Right lobe of liver (tissue), 6 donors: Measurements from ENCODE around the gene USP47. TPM values are rescaled to one million over a fixed set of nuclear protein-coding genes. Genes with fewer than 3 reads are reported as not detected.

Experiments used
- ATAC-seq, 4 donors: fragments of 200-7000 bp; cut with Tn5 transposase; one replicate each; pipeline ENCODE4 v1.9.1; 2020; ENCODE audit warnings: mild to moderate bottlenecking in 4 of 4, moderate library complexity in 4 of 4
- DNase-seq, 3 donors: peaks; one replicate each; pipeline ENCODE4 v3.0.0-alpha.2; 2020
- H3K27ac ChIP-seq, 3 donors: fragments of 200-600 bp; one replicate each; pipeline ENCODE4 v1.8.0; 2022
- H3K27me3 ChIP-seq, 2 donors: fragments of 200-600 bp; one replicate each; pipeline ENCODE4 v1.8.0; 2022
- H3K36me3 ChIP-seq, 4 donors: fragments of 200-600 bp; sonication (generic) in 1 of 4; one replicate each; pipeline versions ENCODE4 v1.5.1 to v1.8.0; 2017 to 2022; ENCODE audit warnings: control low read depth in 1 of 4
- H3K4me1 ChIP-seq, 4 donors: fragments of 200-600 bp; sonication (generic) in 1 of 4; one replicate each; pipeline versions ENCODE4 v1.5.1 to v1.8.0; 2017 to 2022; ENCODE audit warnings: control low read depth in 1 of 4
- H3K4me3 ChIP-seq, 3 donors: fragments of 200-600 bp; one replicate each; pipeline ENCODE4 v1.8.0; 2022
- H3K9me3 ChIP-seq, 4 donors: fragments of 200-600 bp; sonication (generic) in 1 of 4; one replicate each; pipeline versions ENCODE4 v1.5.1 to v1.8.0; 2017 to 2022; ENCODE audit warnings: control low read depth in 1 of 4
- CTCF ChIP-seq, 4 donors: fragments of 200-600 bp in 3 of 4; fragments of 450-650 bp in 1 of 4; IDR thresholded peaks; one replicate each; pipeline versions ENCODE4 v1.5.1 to v1.8.0; 2016 to 2022; ENCODE audit warnings: antibody characterized with exemption in 4 of 4, mild to moderate bottlenecking in 2 of 4
- POLR2A ChIP-seq: fragments of 450-650 bp; IDR thresholded peaks from one replicate; pipeline ENCODE4 v1.6.1; 2017; ENCODE audit warnings: antibody characterized with exemption, mild to moderate bottlenecking
- WGBS: methylation state at CpG from one replicate; pipeline ENCODE4 v1.1.6; 2018; ENCODE audit warnings: low coverage, low lambda C conversion rate; ENCODE audit not compliant: insufficient coverage; ENCODE audit errors: missing lambda C conversion rate; 5-methylcytosine and 5-hydroxymethylcytosine counted together
- intact Hi-C, 2 donors: fragments of 100-400 bp; cut with DNase I; formaldehyde crosslinking; loops; one replicate each; pipeline versions ENCODE4 v1.11.2 to v1.14.1; 2022
- total RNA-seq, 6 experiments: library from RNA; depleted of rRNA in 2 of 6; stranded (reverse); fragments of >200 nt in 2 of 6; fragmentation: NEBNext Ultra II Directional in 3 of 6; extraction: Animal tissue kit (Norgen Biotek cat#: 25700) in 3 of 6; gene quantifications; one replicate each; pipeline versions ENCODE4 v1.1.0 to v1.2.4, GENCODE V29; 2016 to 2023
- donor health status: DM: no; HTN: yes; CAD: no.
- donor health status: DM: no; HTN: no; CAD: no.
- donor health status: DM: no; HTN: no; CAD: no.
- donor health status: DM: no; HTN: yes; CAD: no.
- donor health status: DM: no; HTN: yes; CAD: no.

USP47 gene
- total RNA-seq, 6 experiments from 2014 or later: 25.2 to 38.1 (median 29.6) TPM

- Histone ChIP-seq H3K9me3 (no peaks in the 10 kb centered on the region), H3K27me3 (no peaks in the 10 kb centered on the region), H3K27ac (no peak overlapping the region), H3K4me3 (no peak overlapping the region), H3K4me1 (peaks cover 0 to 28% (median 0%) of the 10 kb centered on the region in 4 donors), H3K36me3 (peaks cover 0 to 18% (median 9%) of the 10 kb centered on the region in 4 donors)
- DNase-seq: no peak
- TF ChIP-seq POLR2A (no peak), CTCF (IDR thresholded peaks at IDR 0.05) (no peak)
- intact Hi-C loops: no loop called here
- ATAC-seq: no peak
Measured at GRCh38 chr11:11940551-11940950, 98.8 kb downstream of the USP47 start.

DNA sequence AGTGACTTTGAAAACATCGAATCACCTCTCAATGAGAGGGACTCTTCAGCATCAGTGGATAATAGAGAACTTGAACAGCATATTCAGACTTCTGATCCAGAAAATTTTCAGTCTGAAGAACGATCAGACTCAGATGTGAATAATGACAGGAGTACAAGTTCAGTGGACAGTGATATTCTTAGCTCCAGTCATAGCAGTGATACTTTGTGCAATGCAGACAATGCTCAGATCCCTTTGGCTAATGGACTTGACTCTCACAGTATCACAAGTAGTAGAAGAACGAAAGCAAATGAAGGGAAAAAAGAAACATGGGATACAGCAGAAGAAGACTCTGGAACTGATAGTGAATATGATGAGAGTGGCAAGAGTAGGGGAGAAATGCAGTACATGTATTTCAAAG lies 100.9 kb downstream of the USP47 start:
- DNase-seq: no peak
- Histone ChIP-seq H3K36me3 (peaks cover 0 to 15% (median 9%) of the 10 kb centered on the region in 4 donors), H3K27ac (no peak overlapping the region), H3K4me1 (peaks cover 0 to 33% (median 4%) of the 10 kb centered on the region in 4 donors), H3K4me3 (no peak overlapping the region), H3K9me3 (no peaks in the 10 kb centered on the region), H3K27me3 (no peaks in the 10 kb centered on the region)
- ATAC-seq: no peak
- no peak for TF ChIP-seq CTCF (IDR thresholded peaks at IDR 0.05)
- no peak for TF ChIP-seq POLR2A
- intact Hi-C loops: no loop called here
- WGBS: 100% methylated on average over 2 of the region's 3 CpGs

DNA sequence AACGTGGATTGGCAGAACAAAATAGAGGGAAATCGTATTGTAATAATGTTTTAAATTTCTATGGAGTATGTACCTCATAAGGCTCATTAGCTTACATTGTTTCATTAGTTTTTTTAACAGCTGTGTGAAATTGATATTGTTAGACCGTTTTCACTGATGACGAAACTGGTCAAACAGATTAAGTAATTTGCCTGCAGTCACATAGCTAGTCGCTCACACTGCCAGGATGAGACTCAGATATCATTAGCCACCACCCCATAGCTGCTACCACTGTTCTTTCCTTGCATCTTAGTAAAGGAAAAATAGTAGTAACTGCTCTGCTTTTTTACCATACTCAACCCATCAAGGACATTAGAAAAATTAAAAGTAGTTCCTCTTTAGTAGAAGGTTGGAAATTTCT lies 102.7 kb downstream of the USP47 start:
- intact Hi-C loops: no loop called here
- no peaks in the 10 kb centered on the region for H3K27me3 ChIP-seq
- no peak for TF ChIP-seq CTCF (IDR thresholded peaks at IDR 0.05)
- no peak for TF ChIP-seq POLR2A
- peak; percentile 73 to 81 (median 74) for ATAC-seq
- 30% methylated on average over 5 of the region's 5 CpGs for WGBS
- no peak for DNase-seq
- H3K9me3 ChIP-seq: no peaks in the 10 kb centered on the region
- no peak overlapping the region for H3K4me3 ChIP-seq
- peaks cover 0 to 14% (median 3%) of the 10 kb centered on the region in 4 donors for H3K36me3 ChIP-seq
- peaks cover 0 to 44% (median 13%) of the 10 kb centered on the region in 4 donors for H3K4me1 ChIP-seq
- H3K27ac ChIP-seq: peak overlapping the region in 2 of 3 donors; percentile 11 to 46

- Histone ChIP-seq H3K27ac (no peak overlapping the region), H3K4me3 (no peak overlapping the region), H3K4me1 (peaks cover 0 to 48% (median 13%) of the 10 kb centered on the region in 4 donors), H3K36me3 (peaks cover 0 to 10% (median 3%) of the 10 kb centered on the region in 4 donors), H3K27me3 (no peaks in the 10 kb centered on the region), H3K9me3 (no peaks in the 10 kb centered on the region)
- intact Hi-C loops: no loop called here
- DNase-seq: no peak
- WGBS: 70% methylated on average over 1 of the region's 2 CpGs
- no peak for TF ChIP-seq POLR2A
- TF ChIP-seq CTCF (IDR thresholded peaks at IDR 0.05): no peak
- ATAC-seq: no peak
Measured at GRCh38 chr11:11946180-11946579, 104.4 kb downstream of the USP47 start.

DNA sequence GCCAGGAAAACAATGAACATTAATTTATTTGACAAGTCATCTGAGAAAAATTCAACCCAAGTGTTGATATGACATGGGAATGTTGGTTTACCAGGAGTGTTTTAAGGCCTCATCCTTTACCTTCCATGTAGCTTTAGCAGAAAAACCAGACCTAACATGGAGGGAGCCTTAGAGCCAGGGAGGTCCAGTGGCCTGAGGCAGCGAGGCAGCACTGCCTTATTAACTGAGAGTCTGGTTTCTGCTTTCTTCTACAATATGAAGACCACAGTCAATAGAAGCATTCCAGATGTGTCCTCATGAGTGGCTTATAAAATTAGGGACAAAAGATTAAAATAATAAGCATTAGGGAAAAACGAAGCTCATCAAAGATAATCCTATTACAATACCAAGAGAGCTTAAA lies 105.1 kb downstream of the USP47 start:
- DNase-seq (no peak), ATAC-seq (no peak)
- Histone ChIP-seq H3K27ac (peak overlapping the region; percentile 43 to 88 (median 53)), H3K27me3 (no peaks in the 10 kb centered on the region), H3K4me1 (peaks cover 0 to 48% (median 13%) of the 10 kb centered on the region in 4 donors), H3K9me3 (no peaks in the 10 kb centered on the region), H3K4me3 (no peak overlapping the region), H3K36me3 (peaks cover 0 to 10% (median under 1%) of the 10 kb centered on the region in 4 donors)
- TF ChIP-seq POLR2A: no peak
- no peak for TF ChIP-seq CTCF (IDR thresholded peaks at IDR 0.05)
- intact Hi-C loops: no loop called here
- WGBS: 84% methylated on average over 2 of the region's 2 CpGs
